Fibroblast of peridontal ligament (primary cell): ENCODE data around the gene COX8A.
A peak's percentile ranks its signal among the peaks of the same experiment; 100 is the strongest.

ENCODE experiments used
- DNase-seq: peaks from one replicate; pipeline ENCODE4 v3.0.0-alpha.2; 2010; ENCODE audit errors: extremely low read depth

COX8A gene

GRCh38 chr11:64001484-64002420, 27.3 kb downstream of the COX8A start:
- DNase-seq = peak; percentile 9

DNA sequence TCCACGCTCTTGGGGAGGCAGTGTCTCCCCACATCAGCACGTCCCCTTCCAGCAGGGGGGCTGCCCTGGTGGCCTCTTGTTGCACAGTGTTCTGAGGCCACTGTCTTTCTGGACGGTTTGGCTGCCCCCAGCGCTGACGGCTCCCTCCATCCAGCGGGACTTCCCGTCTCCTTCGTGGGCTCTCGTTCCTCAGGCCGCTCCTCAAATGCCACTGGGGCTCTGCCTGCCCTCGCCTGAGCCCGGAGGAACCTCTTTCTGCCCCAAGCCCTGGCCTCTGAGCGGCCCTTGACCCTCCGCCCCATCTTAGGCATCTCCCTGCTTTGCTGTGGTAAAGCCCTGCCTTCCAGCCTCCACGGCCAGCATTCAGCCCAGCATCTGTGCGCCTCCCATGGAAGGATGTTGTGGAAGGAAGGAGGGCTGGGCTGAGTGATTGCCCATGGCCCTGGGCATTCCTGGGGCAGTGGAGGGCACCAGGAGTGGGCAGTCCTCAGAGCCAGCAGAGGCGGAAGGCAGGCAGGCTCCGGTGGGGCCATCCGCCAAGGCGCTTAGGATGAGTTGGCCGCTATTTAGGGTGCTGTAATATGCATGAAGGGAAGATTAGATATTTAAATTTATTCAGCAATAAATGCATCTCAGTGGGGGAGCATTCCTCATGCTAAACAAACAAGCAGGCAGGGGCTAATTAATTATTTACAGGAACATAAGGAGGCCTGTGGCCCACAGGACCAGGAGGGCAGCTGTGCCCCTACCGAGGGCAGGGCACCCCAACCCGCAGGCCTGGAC, 29.6 kb downstream of the COX8A start:
- peak; percentile 9 for DNase-seq

GRCh38 chr11:64004590-64004984, 30.2 kb downstream of the COX8A start:
- no peak for DNase-seq

GRCh38 chr11:64005691-64006090, 31.3 kb downstream of the COX8A start:
- DNase-seq = no peak

- DNase-seq = no peak
Measured at GRCh38 chr11:64006398-64006797, 32.0 kb downstream of the COX8A start.

DNA sequence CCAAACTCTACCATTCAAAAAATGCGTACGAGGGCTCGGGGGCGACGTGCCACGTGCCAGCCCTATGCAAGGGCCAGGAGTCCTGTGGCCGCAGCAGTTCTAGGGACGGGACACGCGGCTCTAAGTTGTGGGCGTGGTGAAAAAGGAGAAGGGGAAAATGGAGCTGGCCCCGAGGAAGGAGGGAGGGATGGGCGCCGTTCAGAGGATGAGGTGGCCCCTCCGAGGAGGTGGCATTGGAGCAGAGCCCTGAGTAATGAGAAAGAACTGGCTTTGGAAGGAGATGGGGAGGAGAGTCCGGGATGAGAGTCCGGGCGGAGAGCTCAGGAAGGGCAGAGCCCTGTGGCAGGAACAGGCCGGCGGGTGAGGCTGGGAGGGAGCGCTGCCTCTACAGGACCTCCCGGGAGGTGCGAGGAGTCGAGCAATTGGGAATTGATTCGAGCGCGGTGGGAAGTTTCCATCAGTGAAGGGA, 32.8 kb downstream of the COX8A start:
- DNase-seq = peak; percentile 31

DNA sequence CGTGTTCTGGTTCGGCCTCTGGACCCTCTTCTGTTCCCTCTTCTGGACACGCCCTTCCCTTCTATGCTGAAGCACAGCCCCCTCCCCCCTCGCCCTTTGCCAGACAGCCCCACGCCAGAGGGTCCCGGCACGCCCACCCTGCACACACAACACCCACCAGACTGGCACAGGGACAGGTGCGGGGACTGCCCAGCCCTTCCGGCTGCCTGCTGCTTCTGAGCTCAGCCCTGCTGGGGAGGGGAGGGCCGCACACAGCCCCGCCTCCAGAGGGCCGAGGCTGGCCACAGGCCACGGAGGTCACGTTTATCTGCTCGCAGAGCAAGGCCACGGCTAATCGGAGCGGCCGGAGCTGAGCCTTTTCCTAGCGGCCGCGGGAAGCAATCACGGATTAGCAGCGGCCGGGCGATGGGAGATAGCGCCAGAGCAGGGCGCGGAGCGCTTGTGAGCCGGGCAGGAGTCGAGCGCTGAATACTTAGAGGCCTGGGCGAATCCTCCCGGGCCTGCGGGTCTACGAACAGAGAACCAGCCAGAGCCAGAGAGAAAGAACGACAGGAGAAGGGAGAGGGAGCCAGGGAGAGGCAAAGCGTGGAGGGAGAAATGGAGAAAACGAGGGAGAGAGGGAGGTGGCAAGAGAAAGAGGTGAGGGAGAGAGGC, 33.3 kb downstream of the COX8A start:
- peak; percentile 43 for DNase-seq

DNA sequence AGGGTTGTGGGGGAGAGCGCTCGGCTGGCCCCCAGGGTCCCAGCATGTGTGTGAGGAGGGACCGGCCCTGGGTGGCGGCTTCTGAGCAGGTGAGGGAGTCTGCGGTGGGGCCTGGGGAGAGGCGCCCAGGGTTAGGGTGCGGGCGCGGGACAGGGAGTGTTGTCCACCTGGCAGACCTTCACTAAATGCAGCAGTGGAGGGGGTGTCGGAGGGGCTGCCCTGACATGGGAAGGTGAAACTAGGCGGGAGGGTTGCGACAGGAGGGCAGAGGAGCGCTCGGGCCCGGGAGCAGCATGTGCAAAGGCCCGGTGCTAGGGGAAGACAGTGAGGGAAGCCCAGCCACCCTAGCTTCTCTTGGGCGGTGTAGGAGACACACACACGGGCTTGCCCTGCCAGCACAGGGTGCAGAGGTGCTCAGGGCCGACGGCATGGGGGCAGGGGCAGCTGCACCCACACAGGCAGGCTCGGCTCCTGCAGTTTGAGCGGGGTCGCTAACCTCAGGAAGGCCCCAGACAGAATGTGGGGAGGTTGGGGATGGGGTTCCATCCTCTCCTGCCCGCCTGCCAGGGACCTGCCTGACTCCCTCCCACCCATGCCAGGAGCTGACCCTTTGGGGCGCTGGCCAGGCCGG, 34.0 kb downstream of the COX8A start:
- DNase-seq = no peak

DNA sequence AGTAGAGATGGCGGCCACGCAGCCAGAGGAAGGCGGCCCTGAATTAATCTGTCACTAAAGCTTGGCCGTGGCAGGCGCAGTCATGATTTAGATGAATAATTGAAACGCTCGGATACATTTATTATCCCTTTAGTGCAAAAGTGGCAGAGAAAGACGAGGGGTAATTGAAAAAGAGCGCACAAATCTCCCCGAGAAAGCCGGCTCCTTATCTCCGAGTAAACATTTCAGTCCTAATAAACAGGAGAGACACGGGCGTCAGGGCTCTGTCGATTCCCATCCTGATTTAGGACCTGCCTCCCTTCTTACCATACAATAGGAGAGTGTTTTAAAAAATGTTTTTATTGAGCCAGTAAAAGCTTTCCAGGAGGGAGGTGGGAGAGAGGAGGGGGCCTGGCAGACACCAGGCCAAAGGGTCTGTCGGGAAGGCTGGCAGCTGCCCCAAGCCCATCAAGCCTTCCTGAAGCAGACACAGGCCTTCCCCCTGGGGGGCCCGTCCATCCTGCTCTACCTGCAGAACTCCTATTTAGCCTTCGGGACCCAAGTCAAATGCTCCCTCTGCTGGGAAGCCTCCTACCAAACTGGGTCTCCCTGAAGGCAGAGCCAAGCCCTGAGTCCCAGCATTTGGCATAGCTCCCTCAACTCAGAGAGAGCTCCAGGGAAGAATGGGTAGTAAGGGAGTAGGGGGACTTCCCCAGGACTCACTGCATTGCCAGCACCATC, 34.7 kb downstream of the COX8A start:
- no peak for DNase-seq

GRCh38 chr11:64009710-64010109, 35.3 kb downstream of the COX8A start:
- DNase-seq = no peak

DNA sequence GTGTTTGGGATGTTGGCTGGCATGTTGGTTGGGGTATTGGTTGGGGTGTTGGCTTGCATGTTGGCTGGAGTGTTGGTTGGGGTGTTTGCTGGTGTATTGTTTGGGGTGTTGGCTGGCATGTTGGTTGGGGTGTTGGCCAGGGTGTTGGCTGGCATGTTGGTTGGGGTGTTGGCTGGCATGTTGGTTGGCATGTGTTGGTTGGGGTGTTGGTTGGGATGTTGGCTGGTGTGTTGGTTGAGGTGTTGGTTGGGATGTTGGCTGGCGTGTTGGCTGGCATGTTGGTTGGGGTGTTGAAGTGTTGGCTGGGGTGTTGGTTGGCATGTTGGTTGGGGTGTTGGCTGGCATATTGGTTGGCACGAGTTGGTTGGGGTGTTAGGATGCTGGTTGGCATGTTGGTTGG, 36.4 kb downstream of the COX8A start:
- DNase-seq = no peak

DNA sequence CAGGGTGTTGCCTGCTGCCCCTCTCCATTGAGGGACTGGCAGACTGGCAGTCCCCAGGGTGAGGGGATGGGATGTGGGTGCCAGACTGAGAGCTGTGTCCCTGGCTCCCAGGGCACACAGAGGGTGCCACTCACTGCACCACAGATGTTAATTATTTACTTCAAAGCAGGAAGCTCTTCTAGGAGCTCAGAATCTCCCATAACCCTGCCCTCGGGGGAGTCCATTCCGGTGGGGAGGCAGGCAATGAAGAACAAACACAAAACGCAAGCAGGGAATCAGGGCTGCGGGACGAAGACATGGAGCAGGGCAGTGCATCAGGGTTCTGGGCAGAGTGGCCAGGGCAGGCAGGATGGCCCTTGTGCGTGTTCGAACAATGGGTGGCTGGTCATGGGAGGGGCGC, 37.0 kb downstream of the COX8A start:
- DNase-seq = no peak

- no peak for DNase-seq
Measured at GRCh38 chr11:64013141-64013896, 38.9 kb downstream of the COX8A start.

DNA sequence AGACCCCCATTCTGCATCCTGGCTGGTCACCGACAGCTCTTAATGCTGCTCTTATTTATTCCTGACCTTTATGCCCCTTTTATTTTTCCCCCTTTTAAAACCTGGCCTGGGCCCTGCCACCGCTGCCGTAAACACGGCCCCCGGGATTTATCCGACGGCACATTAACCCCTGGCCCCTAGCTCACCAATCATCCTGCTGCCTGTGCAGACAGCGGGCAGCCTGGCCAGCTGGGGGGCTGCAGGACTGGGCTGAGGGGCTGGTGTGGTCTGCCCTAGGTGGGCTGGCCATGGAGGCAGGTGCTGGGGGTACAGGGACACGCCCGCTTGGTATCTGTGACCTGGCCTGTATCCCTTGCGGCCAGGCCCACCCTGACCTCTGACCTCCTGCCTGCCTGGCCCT, 39.9 kb downstream of the COX8A start:
- DNase-seq = no peak

DNA sequence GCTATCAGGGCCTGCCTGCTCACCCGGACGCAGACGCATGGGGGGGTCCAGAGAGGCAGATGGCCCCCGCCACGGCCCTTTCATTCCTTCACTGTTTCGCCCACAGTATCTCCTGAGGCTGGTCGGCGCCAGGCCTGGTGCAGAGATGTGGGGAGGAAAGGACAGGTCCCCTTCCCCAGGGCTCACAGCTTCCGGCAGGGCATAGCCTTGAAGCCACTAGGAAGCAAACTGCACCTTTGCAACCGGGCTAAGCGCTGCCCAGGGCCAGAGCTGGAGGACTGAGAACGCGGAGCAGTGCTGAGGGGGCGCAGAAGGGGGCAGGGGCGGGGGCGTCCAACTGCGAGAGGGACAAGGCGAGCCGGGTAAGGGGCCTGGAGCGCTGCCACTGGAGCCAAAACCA, 41.1 kb downstream of the COX8A start:
- DNase-seq = no peak

DNA sequence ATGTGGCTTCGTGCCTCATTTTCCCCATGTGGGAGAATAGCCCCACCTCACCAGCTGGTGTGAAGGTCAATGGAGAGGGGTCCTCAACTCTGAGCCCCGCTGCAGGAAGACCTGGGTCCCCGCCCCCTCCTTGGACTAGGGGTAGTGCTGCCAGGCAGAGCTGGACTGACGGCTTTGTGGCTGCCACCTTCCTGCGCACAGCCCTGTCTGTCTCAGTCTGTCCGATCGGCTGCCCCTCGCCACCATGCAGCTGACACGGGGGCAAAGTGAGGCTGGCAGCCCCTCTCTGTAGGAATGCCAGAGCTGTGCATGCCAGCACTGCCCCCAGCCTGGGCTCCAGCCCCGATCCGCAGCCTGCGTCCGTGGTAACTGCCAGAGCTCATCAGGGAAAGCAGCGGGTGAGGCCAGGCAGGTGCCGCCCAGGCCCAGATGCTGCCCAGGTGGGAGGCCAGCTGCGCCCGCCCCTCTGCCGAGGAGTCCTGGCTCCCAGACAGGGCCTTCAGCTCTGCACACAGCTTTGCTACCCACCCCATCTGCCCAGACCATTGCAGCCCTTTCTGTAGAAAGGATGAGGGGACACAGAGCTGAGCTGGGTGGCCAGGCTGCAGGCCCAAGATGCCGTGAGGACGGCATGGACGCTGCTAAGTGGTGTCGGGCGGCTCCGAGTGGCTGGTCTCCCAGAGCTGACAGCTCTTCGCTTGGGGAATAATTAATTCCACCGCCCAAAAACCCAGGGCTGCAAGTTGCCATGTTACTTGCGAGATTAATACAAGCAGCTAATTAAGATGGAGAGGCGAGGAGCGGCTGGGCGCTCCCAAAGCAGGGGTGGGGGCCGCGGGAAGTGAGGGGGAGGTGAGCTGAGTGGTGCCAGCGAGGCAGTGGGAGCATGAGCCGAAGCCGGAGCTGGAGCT, 41.8 kb downstream of the COX8A start:
- no peak for DNase-seq

- no peak for DNase-seq
Measured at GRCh38 chr11:64017945-64018224, 43.5 kb downstream of the COX8A start.

- no peak for DNase-seq
Measured at GRCh38 chr11:64018310-64018709, 43.9 kb downstream of the COX8A start.
